ENCODE results near the gene MSRB1. TPM values are rescaled to one million over a fixed set of nuclear protein-coding genes. Genes with fewer than 3 reads are reported as not detected.

The MSRB1 gene
- total RNA-seq, 2 experiments from 2014 or later = 2.3 to 2.4 TPM

- ATAC-seq (ENCODE audit: poor library complexity) (no peak), DNase-seq (no peak)
- intact Hi-C loops (cut with DNase I, micrococcal nuclease) = no loop called here
- ChIA-PET POLR2A (no interaction called here), CTCF (no interaction called here)
- peaks cover 4 to 19% of the 10 kb centered on the region in 2 experiments for H3K27me3 ChIP-seq (ENCODE audit: control insufficient read depth in 1 of 2, insufficient read depth in 2 of 2, low read length in 2 of 2)
- no peaks in the 10 kb centered on the region for H3K9me3 Mint-ChIP-seq
- no peaks in the 10 kb centered on the region for H3K4me1 Mint-ChIP-seq (ENCODE audit: low read depth)
- H3K4me3 Mint-ChIP-seq = no peak overlapping the region
- H3K9me3 ChIP-seq (ENCODE audit: control insufficient read depth in 1 of 2, insufficient read depth in 1 of 2, low read length in 2 of 2) = no peaks in the 10 kb centered on the region
- H3K27me3 Mint-ChIP-seq = peaks cover 4% of the 10 kb centered on the region
- H3K36me3 ChIP-seq (ENCODE audit: insufficient read depth, low read length) = no peaks in the 10 kb centered on the region
- H3K4me1 ChIP-seq (ENCODE audit: insufficient read depth, low read length) = no peaks in the 10 kb centered on the region
- H3K27ac Mint-ChIP-seq = no peak overlapping the region
- no peak for TF ChIP-seq CTCF (IDR thresholded peaks at IDR 0.05)
- no peaks in the 10 kb centered on the region for H3K36me3 Mint-ChIP-seq (ENCODE audit: low read depth)
- no peak overlapping the region for H3K4me3 ChIP-seq (ENCODE audit: low read length)
- no peak overlapping the region for H3K27ac ChIP-seq (ENCODE audit: low read depth in 1 of 2, low read length in 2 of 2)
Observed at GRCh38 chr16:1906846-1907165, 36.2 kb downstream of the MSRB1 start.

GRCh38 chr16:1906055-1906845, 36.7 kb downstream of the MSRB1 start:
- no peak for TF ChIP-seq CTCF (IDR thresholded peaks at IDR 0.05)
- ChIA-PET CTCF (no interaction called here), POLR2A (no interaction called here)
- H3K4me3 ChIP-seq (ENCODE audit: low read length) = no peak overlapping the region
- Mint-ChIP-seq H3K27ac (no peak overlapping the region), H3K27me3 (peaks cover 4% of the 10 kb centered on the region), H3K4me1 (ENCODE audit: low read depth) (no peaks in the 10 kb centered on the region), H3K36me3 (ENCODE audit: low read depth) (no peaks in the 10 kb centered on the region), H3K9me3 (no peaks in the 10 kb centered on the region), H3K4me3 (no peak overlapping the region)
- intact Hi-C loops (cut with DNase I, micrococcal nuclease) = no loop called here
- no peaks in the 10 kb centered on the region for H3K36me3 ChIP-seq (ENCODE audit: insufficient read depth, low read length)
- no peak overlapping the region for H3K27ac ChIP-seq (ENCODE audit: low read depth in 1 of 2, low read length in 2 of 2)
- ATAC-seq (ENCODE audit: poor library complexity) (no peak), DNase-seq (no peak)
- H3K9me3 ChIP-seq (ENCODE audit: control insufficient read depth in 1 of 2, insufficient read depth in 1 of 2, low read length in 2 of 2) = no peaks in the 10 kb centered on the region
- no peaks in the 10 kb centered on the region for H3K4me1 ChIP-seq (ENCODE audit: insufficient read depth, low read length)
- peaks cover 4 to 19% of the 10 kb centered on the region in 2 experiments for H3K27me3 ChIP-seq (ENCODE audit: control insufficient read depth in 1 of 2, insufficient read depth in 2 of 2, low read length in 2 of 2)

GRCh38 chr16:1903845-1904840, 38.9 kb downstream of the MSRB1 start:
- Mint-ChIP-seq H3K27me3 (peaks cover 4% of the 10 kb centered on the region), H3K27ac (no peak overlapping the region), H3K4me1 (ENCODE audit: low read depth) (no peaks in the 10 kb centered on the region), H3K36me3 (ENCODE audit: low read depth) (no peaks in the 10 kb centered on the region), H3K4me3 (no peak overlapping the region), H3K9me3 (no peaks in the 10 kb centered on the region)
- no peak for TF ChIP-seq CTCF (IDR thresholded peaks at IDR 0.05)
- Histone ChIP-seq H3K27me3 (ENCODE audit: control insufficient read depth in 1 of 2, insufficient read depth in 2 of 2, low read length in 2 of 2) (peaks cover 0 to 14% of the 10 kb centered on the region in 2 experiments), H3K27ac (ENCODE audit: low read depth in 1 of 2, low read length in 2 of 2) (no peak overlapping the region), H3K9me3 (ENCODE audit: control insufficient read depth in 1 of 2, insufficient read depth in 1 of 2, low read length in 2 of 2) (no peaks in the 10 kb centered on the region), H3K4me3 (ENCODE audit: low read length) (no peak overlapping the region), H3K4me1 (ENCODE audit: insufficient read depth, low read length) (no peaks in the 10 kb centered on the region), H3K36me3 (ENCODE audit: insufficient read depth, low read length) (no peaks in the 10 kb centered on the region)
- ATAC-seq (ENCODE audit: poor library complexity) (no peak), DNase-seq (no peak)
- ChIA-PET CTCF (no interaction called here), POLR2A (no interaction called here)
- intact Hi-C loops (cut with DNase I, micrococcal nuclease) = no loop called here
